Measurements from ENCODE around the gene SHISA7.
A peak's percentile ranks its signal among the peaks of the same experiment; 100 is the strongest.

The SHISA7 gene

GRCh38 chr19:55385724-55386492, 57.2 kb downstream of the SHISA7 start, which contains the start of gene RPL28:
TSS of gene RPL28 (plus strand) at chr19:55385932. CDS start at chr19:55386358, 426 bp downstream.
- peak; percentile 99 for DNase-seq

GRCh38 chr19:55384920-55385723, 58.0 kb downstream of the SHISA7 start:
- DNase-seq, result peak; percentile 97

- peak; percentile 40 for DNase-seq
These were observed 58.8 kb downstream of the SHISA7 start, which contains the start of gene TMEM238 for GRCh38 chr19:55384131-55384919. TSS of gene TMEM238 (minus strand) at chr19:55384292. CDS start at chr19:55384259, 33 bp downstream.

DNA sequence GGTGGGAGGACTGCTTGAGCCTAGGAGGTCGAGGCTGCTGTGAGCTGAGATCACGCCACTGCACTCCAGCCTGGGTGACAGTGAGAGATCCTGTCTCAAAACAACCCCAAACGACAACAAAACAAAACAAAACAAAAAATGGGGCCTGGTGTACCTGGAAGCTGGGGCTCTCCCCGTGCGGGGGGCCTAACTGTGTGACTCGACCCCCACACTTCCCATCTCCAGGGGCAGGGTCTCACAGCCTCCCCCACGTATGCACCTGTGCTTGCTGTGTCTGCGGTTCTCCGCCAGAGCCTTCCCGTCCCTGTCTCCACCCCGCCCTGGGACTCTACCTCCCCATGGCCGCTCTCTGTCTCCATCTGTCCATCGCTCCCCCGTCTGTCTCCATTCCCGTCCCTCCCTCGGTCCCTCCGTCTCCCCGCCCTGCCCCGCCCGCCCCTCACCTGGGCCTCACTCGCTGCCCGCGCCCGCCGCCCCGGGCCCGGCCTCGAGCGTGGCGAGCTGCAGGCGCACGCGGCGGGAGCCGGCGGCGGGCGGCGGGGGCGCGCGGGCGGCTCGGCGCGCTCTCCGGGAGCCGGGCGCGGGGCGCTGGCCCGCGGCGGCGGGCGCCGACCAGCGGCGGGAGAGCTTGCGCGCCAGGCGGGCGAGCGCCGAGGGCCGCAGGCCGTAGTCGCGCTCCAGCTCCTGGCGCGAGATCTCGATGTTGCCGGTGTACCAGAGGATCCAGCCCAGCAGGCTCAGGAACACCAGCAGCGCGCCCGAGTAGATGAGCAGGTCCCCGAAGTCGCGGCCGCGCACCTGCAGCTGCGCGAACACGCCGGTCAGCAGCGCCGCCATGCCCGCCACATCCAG, 59.6 kb downstream of the SHISA7 start:
- DNase-seq, result peak; percentile 46

DNA sequence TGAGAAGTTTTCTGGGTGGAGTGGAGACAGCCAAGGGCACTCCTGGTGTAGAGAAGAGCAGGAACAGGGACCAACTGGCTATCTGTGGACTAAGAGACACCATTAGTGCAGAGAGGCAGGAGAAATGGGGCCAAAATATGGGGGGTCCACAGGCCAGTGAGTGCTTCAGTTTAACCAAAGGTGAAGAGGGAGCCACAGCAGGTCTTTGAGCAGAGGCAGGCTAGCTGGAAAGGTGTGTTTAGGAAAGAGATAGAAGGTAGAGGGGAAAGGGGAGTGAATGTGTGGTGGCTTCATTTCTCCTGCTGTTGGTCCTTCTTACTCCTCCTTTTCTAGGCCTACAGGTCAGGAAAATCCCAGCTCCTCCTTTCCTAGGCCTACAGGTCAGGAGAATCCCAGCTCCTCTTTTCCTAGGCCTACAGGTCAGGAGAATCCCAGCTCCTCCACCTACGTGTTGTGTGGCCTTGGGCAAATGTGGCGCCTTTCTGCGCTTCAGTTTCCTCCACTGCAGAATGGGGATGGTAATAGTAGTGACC, 60.5 kb downstream of the SHISA7 start:
- no peak for DNase-seq

DNA sequence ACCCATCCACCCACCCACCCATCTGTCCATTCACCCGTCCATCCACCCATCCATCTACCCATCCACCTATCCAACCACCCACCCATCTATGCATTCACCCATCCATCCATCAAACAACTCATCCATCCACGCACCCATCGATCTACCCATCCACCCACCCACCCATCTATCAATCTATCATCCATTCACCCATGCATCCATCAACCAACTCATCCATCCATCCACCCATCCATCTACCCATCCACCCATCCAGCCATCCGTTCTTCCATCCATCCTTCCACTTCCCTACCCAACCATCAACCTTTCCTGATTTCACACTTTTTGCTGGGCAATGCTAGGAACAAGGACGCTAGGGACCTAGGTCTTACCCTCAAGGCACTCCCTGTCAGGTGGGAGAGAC, 61.1 kb downstream of the SHISA7 start:
- DNase-seq, result no peak

- DNase-seq, result no peak
These were observed 63.9 kb downstream of the SHISA7 start for GRCh38 chr19:55379174-55379573.

Measured in CD4-positive, alpha-beta T cell treated with Interleukin-21 for 1 hour (primary cell).